ENCODE data around the gene PIGV.
"Not testable (repeated sequence)": the region's sequence is repeated elsewhere in the genome, so short reads cannot be mapped to it uniquely, and the experiment has no call there.

The PIGV gene

DNA sequence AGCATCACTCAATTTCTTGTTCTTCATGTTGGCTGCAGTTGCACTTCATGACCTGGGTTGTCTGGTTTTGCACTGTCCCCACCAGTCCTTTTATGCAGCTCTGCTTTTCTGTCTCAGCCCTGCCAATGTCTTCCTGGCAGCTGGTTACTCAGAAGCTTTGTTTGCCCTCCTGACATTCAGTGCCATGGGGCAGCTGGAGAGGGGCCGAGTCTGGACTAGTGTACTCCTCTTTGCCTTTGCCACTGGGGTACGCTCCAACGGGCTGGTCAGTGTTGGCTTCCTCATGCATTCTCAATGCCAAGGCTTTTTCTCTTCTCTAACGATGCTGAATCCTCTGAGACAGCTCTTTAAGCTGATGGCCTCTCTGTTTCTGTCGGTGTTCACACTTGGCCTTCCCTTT, 6.6 kb downstream of the PIGV start:
- no peak for DNase-seq (ENCODE audit: low read depth)

DNA sequence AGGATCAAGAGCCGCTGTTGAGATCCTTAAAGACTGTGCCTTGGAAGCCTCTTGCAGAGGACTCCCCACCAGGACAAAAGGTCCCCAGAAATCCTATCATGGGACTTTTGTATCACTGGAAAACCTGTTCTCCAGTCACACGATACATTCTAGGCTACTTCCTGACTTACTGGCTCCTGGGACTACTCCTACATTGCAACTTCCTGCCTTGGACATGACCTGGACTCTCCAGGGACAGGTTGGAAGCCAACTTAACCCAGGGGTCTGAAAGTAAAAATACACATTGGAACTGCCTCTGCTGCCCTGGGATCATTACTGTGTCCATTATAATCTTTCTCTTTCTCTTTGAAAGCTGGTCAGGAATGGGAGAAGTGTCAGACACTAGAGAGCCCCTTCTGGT, 9.9 kb downstream of the PIGV start:
- DNase-seq (ENCODE audit: low read depth) = no peak

DNA sequence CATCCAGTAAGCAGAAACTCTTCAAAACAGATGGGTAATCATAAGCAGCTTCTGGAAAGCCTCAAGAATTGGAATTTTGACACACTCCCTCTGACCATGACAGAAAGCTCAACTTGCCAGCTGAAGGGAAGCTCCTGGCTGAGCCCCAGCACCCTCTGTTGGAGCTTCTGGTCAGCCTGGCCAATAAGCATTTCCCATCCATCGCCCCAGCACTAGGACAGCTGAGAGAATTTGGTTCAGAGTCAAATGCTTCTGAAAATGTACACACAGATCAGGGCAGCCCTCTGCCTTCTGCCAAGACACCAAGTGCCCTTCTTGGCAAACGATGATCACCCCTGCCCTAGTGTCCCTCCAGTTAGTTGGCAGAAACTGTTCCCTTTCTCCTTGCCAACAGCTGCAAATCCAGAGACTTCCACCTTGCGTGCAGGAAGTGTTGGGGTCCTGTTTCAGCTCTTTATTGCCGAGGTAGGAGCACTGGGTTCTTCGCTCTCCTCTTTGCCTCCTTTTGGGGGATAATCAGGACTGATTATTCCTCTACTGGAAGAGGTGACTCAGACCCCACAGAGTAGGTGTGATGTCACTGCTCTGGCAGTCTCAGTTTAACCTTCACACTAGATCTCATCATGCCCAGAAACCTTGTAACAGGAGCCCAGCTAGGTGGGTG, 11.9 kb downstream of the PIGV start:
- DNase-seq (ENCODE audit: low read depth) = no peak

DNA sequence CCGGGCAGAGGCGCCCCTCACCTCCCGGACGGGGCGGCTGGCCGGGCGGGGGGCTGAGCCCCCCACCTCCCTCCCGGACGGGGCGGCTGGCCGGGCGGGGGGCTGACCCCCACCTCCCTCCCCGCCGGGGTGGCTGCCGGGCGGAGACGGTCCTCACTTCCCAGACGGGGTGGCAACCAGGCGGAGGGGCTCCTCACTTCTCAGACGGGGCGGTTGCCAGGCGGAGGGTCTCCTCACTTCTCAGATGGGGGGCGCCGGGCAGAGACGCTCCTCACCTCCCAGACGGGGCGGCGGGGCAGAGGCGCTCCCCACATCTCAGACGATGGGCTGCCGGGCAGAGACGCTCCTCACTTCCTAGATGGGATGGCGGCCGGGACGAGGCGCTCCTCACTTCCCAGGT, 16.2 kb downstream of the PIGV start:
- not testable (repeated sequence) for DNase-seq (ENCODE audit: low read depth)

DNA sequence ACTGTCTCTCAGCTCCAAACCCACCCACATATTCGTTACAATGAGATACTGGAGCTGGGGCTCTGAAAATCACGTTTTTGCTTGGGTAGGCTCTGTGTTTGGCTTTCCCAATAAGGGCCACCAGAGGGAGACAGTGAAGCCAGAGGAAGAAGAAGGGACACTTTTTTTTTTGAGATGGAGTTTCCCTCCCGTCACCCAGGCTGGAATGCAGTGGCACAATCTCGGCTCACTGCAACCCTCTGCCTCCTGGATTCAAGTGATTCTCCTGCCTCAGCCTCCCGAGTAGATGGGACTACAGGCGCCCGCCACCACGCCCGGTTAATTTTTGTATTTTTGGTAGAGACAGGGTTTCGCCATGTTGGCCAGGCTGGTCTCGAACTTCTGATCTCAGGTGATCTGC, 22.4 kb downstream of the PIGV start:
- DNase-seq (ENCODE audit: low read depth) = peak; percentile 63

DNA sequence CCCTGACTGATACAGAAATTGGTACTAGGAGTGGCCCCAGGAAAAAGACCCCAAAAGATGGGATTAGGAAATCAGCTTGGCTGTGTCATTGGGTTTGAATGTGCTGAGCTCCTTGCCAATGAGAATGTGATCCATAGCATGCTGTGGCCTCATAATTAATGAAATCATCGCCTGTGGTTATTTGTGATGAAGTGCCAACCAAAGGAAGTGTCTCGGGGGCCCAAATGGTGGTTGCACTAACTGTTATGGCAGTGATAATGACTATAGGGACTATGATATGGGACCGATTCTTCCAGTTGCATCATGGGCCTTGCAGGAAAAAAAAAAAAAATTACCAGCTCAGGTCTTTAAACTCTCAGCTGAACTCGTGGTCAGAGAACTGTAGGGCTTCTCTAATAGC, 23.3 kb downstream of the PIGV start:
- no peak for DNase-seq (ENCODE audit: low read depth)

DNA sequence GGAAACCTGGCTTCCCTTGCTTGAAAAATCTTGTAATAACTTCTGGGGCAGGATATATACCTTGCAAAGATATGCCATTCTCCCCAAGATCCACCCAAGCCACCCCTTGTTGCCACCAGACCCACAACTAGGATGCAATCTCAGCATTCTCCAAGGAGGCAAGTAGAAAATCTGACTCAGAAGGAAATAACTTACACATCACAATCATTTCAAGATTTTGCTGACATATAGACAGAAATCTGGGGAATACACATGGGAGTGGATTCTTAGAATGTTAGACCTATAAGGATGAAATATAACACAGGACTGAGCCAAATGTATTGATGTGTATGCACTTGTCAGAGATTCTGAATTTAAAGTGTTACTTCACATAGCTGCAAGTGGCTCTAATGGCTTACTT, 24.0 kb downstream of the PIGV start:
- DNase-seq (ENCODE audit: low read depth) = no peak

DNA sequence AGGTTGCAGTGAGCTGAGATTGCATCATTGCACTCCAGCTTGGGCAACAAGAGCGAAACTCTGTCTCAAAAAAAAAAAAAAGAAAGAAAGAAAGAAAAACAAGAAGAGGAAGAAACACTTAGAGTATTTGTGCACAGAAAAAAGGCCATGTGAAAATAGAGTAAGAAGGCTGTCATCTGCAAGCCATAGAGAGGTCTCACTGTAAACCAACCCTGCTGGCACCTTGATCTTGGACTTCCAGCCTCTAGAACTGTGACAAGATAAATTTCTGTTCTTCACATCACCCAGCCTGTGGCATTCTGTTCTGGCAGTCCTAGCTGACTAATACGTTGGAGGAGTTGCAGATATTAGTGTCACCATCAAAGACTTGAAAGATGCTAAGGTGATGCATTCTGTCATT, 26.6 kb downstream of the PIGV start:
- DNase-seq (ENCODE audit: low read depth) = no peak

DNA sequence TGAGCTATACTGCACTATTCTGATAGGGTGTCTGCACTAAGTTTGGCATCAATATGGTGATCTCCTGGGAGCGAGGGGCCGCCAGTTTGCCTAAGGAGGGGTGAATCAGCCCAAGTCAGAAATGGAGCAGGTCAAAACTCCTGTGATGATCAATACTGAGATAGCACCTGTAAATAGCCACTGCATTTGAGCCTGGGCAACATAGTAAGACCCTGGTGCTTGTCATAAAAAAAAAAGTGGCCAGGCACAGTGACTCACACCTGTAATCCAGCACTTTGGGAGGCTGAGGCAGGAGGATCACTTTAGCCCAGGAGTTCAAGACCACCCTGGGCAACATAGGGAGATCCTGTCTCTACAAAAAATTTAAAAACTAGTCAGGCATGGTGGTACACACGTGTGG, 27.1 kb downstream of the PIGV start:
- no peak for DNase-seq (ENCODE audit: low read depth)

DNA sequence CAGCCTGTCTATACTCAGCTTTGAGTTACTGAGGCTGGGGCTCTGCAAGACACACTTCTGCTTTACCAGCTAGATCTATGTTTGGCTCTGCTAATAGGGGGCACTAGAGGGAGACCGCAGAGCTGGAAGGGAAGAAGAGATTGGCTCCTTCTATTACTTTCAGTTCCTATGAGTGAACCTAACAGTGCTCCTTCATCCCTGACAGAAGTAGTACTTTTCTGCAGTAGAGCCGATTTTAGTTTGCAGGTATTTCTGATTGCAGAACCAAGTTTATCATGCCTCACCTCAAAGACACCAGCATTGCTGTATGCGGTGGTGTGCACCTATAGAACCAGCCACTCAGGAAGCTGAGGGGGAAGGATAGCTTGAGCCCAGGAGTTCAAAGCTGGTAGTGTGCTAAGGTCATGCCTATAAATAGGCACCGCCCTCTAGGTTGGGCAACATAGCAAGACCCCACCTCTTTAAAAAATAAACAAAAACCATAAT, 33.1 kb downstream of the PIGV start:
- DNase-seq (ENCODE audit: low read depth) = no peak

DNA sequence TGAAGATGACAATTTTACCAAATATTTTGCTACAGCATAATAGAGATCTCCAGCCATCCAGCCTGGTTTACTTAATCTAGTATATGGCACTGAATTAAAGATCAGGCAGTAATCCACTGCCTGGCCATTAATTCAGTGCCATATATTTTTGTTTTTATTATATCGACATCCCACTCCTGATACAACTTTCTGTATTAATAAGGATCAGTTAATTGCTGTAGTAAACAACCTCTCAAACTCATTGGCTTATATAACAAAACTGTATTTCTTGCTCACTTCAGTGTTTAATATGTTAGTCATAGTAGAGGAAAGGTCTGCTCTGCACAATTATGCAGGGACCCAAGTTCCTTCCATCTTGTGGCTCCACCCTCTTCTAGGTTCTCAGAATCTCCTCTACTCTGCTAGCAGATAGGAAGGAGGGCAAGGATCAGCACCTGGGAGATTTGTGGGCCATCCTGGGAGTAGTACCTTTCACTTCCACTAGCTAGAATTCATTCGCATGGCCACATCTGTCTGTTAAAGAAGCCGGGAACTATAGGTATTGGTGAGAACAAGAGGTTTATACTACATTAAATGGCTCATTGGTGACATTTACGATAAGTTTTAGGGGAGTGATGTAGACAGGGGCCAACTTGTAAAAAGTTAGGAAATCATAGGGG, 35.1 kb downstream of the PIGV start:
- DNase-seq (ENCODE audit: low read depth) = no peak

DNA sequence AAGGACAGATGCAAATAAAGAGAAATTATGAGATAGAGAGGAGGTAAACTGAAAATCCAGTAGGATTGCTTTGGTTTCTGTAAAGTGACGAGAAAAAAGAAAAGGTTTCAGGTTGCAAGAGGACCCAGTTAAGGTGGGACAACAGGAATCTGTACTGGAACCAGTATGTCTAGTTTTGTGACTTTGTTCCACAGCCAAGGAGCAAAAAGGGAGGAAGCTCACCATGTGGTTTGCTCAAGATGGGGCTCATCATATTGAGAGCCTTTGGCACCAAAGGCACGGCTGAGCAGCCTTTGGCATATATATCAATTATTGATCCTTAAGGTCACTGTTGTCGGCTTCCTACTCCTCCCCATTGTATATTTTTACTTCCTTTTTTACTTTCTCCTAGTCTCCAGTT, 37.0 kb downstream of the PIGV start:
- DNase-seq (ENCODE audit: low read depth) = no peak

DNA sequence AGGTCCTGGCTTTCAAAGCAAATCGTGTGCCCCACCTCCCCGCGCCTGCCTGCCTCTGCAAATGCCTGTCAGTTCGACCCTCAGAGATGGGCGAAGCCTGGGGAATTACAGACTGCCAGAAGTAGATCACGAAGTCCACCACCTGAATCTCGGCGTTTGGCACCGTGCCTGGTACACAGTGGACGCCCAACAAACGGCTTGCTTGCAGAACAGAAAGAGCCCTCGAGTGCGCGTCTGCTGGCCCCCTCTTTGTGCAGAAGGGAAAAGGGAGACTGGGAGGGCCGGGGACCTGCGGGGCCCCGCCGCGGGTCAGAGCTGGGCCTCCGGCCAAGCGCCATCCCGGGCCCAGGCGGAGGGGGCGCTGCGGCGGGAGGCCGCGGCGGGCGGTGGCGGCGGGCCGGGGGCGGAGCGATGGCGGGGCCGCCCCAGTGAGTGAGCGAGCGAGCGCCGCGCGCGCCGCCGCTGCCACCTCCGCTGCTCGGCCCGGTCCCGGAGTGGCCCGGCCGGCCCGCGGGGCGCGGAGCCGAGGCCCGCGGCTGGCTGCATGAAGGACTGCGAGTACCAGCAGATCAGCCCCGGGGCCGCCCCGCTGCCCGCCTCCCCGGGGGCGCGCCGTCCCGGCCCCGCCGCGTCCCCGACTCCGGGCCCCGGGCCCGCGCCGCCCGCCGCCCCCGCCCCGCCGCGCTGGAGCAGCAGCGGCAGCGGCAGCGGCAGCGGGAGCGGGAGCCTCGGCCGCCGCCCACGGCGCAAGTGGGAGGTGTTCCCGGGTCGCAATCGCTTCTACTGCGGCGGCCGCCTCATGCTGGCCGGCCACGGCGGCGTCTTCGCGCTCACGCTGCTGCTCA, 38.7 kb downstream of the PIGV start, which contains the start of gene ZDHHC18:
TSS of gene ZDHHC18 (plus strand) at position 428 of the 845 bp plus-strand sequence. CDS start at position 545, 117 bp downstream.
- DNase-seq (ENCODE audit: low read depth) = no peak

DNA sequence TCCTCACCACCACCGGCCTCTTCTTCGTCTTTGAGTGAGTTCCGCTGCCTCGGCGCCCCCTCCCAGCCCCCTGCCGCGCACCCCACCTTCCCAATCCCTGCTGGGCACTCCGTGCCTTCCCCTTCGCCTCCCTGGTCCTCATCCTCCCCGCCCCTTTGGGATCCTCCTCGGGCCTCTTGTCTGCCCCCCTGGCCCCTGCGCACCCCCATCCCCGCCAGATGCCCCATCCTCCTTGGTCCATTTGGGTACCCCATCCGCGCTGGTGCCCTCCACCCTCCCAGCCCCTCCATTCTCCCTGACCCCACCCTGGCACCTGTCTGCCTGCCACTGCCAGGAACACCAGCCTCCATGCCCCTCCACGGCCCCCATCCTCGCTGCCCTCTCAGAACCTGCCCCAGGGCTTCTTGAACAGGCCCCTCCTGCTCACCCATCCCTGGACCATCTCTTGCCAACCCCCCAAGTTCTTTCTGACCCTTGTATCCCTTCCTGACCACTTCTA, 39.4 kb downstream of the PIGV start:
- no peak for DNase-seq (ENCODE audit: low read depth)

DNA sequence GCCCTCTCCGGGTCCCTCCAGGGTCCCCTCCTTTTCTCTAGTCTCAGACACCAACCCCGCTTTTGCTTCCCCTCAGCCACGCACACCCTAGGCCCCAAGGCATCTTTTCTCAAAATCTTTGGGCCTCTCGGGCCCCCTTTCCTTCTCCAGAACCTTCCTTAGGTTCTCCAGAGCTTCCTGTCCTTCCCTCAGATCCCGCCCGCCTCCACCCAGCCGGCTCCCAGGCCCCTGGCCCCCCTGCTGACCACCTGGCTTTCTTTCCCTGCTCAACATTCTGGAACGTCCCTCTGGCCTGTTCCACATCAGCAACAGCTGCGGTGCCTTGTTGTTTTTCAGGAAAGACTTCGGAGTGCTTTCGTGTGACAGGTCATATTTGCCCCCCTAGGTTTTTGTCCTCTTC, 39.9 kb downstream of the PIGV start:
- DNase-seq (ENCODE audit: low read depth) = no peak

DNA sequence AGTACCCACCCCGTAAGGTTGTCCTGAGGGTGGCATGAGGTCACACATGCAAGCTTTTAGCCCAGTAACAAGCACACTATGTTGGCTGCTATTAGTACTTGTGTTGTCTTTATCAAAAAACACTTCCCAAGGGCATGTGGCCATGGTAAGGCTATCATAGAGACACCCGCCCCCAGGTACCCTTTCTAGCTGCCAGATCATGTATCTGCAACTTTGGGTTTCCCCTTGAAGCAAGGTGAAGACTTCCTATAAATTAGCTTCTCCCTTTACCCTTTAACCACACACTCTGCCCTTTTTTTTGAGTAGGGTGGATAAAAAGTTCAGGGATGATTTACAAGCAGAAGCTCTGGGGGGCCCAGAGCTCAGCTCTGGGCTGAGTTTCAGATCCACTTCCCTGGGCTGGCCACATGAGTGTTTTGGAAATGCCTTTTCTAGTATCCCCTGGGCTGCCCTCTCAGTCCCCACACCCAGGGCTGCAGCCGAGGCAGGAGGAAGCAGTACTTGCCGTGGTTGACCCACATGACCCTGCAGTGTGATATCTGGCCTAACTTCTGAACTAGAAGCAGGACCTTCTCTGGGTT, 40.8 kb downstream of the PIGV start:
- no peak for DNase-seq (ENCODE audit: low read depth)

DNA sequence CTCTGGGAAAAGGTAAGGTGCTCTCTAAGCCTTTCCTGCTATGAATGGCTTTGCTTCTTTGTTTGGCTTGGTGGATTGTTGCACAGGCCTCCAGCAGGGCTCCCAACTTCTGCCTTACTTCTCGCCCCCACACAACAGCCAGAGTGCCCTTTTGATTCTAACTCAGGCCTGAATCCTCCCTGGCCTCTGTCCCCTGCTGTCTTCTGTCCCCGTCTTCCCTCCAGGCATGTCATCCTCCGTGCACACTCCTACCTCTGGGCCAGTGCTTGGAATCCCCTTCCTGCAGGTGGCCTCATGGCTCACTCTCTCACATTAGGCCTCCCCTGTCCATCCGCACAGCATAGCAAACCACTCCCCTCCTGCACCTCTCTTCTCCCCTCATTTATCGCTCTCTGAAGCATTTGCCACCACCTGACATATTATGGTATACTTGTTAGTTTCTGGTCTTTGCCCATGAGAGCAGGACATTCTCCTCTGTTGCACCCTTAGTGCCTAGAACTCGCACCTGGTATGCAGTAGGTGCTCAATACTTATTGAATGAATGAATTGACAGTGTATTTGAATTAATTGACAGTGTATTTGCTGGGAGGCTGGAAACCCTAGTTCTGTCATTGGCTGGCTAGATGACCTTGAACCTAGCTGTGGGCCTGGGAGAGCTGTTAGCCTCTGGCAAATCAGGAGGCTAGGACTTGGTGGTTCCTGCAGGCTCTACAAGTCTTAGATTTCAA, 41.6 kb downstream of the PIGV start:
- DNase-seq (ENCODE audit: low read depth) = no peak

DNA sequence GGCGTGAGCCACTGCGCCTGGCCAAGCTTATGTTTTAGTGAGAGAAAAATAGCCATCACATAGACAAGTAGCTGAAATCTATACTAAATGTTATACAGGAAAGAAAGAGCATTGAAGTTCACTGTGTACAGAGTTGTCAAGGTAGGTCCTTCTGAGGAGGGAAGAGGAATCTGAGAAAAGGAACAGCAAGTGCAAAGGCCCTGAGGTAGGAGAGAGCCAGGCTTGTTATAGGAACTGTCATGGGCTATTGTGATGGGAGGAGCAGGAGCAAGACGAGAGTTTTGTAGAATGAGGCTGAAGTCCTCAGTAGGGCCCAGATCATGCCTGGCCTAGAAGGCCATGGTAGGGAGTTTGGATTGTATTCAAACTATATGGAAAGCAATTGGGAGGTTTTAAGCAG, 43.3 kb downstream of the PIGV start:
- no peak for DNase-seq (ENCODE audit: low read depth)

DNA sequence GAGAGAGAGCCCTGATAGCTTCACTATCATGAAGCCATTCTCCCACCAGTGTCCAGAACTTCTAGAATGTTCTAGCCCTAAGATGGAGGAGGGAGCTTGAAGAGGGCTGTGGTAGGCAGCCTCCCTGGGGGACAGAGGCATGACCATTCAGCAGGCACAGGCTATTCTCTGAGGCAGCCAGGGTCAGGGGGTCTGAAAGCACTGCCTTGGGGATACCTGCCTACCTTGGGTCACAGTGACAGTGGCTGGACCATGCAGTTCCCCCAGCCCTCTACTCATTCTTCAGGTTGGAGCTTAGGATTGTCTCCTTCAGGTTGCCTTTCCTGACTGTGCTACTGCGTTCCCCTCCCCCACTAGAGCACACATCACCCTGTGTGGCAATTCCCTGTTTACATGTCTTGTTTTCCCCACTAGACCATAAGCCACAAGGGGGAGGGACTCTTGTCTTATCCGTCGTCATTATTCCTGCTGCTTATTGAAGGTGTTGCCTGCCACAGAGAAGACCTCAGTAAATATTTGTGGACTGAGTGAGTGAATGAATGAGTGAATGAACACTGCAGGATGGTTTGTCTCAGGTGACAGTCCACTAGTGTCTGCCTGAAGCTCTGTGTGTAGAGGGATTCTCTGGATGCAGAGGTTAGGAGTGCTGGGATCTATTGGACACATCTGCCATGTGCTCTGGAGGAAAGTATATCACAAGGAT, 43.9 kb downstream of the PIGV start:
- DNase-seq (ENCODE audit: low read depth) = no peak

DNA sequence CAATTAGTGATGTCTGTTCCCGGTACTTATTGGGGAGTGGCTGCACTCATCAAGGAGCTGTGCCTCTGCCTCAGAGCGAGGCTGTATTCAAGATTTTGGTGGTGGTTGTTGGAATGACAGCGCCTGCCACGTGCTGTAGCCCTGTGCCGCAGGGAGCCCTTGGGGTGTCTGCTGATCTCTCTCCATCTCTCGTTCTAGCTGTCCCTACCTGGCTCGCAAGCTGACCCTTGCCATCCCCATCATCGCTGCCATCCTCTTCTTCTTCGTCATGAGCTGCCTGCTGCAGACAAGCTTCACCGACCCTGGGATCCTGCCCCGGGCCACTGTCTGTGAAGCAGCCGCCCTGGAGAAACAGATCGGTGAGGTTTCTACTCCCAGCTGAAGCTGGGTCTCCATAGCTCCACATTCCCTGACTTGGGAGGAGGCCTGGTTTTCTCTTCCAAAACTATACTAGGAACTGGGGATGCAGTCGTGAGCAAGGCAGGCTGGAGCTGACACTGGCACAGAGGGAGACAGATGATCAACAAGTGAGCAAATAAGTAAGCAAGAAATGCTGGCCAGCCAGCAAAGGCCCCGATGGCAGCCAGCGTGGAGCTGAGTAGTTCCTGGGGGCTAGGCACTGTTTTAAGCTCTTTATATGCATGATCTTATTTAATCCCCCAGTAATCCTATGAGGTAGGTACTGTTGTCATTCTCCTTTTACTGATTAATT, 44.7 kb downstream of the PIGV start:
- no peak for DNase-seq (ENCODE audit: low read depth)

All from CMK (cell line).